D341Med (cell line): Measurements from ENCODE around the gene TMEM266.
A peak's percentile ranks its signal among the peaks of the same experiment; 100 is the strongest.

Source experiments
- DNase-seq: peaks from one replicate; pipeline ENCODE4 v3.0.0; 2012; ENCODE audit warnings: low spot score

The TMEM266 gene

DNA sequence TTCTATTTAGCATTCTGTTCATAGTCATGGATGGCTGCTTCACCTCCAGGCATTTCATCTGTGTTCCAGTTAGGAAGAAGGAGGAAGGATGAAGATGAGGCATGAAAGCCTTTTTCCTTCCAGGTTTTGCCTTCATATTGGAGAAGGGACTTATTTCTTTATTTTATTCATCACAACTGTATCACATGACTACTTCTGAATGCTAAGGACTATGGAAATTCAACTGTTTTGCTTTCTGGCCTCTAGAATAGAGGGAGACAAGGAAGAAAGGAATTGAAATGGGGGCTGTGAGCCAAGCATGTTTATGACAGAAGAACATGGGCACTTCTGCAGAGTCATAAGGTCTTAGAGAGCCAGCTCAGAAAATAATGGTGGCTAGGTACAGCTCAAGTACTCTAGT is 10.4 kb downstream of the TMEM266 start:
- no peak for DNase-seq

DNA sequence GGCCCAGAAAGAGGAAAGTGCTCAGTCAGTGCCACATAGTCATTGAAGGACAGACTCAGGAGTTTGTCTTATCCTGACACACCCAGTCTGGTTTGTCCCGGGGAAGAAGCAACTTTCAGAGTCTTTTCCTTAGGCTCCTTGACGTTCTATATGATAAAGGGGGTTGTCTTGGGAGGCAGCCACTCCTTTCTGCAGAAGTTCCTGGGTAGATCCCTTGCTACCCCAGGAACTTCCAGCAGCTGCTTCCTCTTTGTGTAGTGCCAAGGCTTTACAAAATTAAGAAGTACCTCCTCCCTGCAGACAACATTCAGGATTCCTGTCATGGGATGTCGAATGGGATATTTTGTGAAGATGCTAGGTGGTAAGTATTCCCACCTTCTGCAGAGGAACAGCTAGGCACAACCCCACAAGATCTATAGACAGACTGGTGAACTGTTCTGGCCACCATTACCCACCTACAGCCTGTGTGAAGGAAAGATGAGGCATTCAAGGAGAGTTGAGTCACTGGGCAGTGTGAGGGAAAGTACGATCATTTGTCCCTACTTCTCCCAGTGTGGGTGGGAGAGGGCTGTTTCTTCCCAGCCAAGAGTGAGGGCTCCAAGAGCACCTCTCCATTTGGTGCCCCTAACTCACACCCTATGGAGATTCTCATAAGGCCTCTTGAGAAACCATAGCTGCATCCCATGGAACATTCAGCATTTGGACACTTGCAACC is 11.3 kb downstream of the TMEM266 start:
- no peak for DNase-seq

DNA sequence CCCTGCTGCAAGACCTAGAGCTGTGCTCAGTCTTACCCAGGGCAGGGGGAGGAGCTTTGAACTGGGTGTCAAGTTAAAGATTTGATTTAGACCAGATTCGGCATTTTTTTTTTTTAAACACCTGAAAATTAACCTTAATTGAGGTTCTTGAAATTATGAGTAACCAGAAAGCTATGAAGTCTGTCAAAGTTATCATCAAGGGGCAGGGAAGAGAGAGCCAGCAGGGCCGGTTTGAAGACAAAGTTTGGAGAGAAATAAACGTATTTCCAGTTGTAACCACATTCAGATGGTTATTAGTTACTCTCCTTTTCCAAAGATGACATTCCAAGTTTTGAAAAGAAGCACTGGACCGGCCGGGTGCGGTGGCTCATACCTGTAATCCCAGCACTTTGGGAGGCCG is 12.0 kb downstream of the TMEM266 start:
- no peak for DNase-seq

DNA sequence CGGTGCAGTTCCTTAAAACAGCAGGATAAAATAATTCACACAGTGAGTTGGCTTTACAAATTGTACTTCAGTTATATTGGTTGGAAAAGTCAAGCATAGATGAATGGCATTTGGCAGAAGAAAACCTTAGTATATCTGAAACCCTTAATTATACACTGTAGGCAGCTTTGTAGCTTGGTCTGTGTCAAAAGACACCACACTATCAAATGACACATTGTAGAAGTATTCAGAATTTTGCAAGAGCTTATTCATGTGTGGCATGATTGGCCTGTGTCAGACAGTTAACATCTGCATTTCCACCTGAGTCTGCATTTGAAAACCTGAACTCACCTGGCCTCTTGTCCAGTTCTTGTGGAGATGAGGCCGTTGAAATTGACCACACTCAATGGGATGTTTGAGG is 13.8 kb downstream of the TMEM266 start:
- DNase-seq = no peak

DNA sequence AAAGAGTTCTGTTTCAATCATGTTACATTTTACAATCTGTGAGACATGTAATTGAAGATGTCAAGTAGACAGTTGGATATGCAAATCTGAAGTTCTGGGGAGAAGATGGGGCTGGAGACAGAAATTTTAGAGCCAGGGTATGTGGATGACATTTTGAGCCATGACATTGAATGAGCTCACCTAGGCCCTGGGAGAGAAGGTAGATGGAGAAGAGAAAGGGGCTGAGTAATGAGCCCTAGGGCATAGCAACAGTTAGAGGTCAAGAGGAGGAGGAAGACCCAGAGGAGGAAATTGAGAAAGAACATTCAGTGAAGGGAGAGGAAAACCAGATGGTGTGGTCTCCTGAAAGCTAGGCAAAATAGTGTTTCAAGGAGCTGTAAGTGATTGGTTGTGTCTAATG is 15.3 kb downstream of the TMEM266 start:
- no peak for DNase-seq

DNA sequence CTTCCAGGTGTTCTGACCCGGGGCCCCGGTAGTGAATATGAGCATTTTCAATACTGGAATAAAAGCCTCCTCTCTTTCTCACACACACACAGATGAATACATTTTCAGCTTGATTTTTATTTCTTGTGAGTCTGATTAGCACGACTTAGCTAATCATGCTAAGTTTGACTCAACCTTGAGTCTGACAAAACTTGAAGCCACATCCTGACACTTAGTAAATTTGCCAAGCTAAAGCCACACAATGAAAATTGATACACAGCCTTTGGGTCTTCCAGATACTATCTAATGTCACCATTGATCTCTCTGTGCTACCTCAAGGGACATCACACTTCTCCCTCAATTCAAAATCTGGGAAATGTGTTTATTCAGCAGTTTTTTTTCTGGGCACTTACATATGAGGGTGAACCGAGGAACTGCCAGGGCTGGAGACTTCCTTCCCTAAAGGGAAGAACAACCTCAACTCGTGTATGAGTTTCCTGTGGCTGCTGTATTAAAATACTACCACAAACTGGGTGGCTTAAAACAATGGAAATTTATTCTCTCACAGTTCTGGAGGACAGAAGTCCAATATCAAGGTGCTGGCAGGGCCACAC is 18.6 kb downstream of the TMEM266 start:
- no peak for DNase-seq

DNA sequence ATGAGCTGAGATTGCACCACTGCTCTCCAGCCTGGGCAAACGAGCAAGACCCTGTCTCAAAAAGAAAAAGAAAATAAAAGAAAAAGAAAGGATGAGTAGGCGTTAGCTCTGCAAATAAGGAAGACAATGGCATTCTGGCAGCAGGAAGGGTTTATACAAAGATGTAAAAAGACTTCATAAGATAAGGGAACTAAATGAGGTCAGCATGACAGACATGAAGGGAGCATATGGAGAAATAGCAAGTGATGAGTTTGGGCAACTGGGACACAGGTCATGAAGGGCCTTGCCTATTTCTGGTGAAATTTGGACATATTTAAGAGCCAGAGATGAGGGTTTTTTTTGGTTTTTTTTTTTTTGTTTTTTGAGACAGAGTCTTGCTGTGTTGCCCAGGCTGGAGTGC is 24.5 kb downstream of the TMEM266 start:
- DNase-seq = no peak

DNA sequence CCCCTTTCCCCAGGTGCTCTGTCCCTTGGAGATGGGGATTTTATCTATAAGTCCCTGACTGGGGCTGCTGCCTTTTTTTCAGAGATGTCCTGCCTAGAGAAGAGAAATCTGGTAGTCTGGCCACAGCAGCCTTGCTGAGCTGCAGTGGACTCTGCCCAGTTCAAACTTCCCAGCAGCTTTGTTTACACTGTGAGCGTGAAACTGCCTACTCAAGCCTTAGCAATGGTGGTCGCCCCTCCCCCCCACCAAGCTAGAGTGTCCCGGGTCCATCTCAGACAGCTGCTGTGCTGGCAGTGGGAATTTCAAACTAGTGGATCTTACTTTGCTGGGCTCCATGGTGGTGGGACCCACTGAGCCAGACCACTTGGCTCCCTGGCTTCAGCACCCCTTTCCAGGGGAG is 38.9 kb downstream of the TMEM266 start:
- no peak for DNase-seq

DNA sequence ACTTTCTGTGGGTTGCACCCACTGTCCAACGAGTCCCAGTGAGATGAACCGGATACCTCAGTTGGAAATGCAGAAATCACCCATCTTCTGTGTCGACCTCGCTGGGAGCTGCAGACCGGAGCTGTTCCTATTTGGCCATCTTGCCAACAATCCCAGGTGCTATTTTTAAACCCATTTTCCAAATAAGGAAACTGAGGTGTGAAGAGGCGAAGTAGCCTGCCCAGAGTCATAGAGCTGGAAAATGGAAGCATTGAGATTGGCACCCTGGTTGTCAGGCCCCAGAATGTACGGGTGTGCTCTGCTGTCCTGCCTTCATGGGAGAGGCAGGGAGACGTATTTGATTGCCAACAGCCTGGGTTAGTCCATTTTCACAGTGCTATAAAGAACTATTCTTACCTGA is 39.6 kb downstream of the TMEM266 start:
- DNase-seq = no peak

DNA sequence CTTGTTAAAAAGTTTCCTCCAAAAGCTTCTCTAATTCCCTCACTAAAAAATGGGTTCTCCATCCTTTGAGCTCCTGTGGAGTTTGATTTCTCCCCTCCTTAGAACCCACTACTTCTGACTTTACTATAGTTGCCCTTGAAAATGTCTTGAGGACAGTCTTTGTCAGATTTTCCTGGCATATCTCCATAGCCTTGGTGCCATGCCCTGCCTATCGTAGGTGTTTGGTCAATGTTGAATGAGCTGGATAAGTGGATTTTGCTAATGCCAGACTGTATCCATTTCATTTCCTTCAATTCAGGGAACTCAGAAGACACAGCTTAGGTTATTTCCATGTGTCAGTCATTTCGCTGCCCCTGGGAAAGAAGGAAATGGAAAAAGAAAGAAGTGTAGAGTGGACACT is 40.6 kb downstream of the TMEM266 start:
- DNase-seq = no peak

DNA sequence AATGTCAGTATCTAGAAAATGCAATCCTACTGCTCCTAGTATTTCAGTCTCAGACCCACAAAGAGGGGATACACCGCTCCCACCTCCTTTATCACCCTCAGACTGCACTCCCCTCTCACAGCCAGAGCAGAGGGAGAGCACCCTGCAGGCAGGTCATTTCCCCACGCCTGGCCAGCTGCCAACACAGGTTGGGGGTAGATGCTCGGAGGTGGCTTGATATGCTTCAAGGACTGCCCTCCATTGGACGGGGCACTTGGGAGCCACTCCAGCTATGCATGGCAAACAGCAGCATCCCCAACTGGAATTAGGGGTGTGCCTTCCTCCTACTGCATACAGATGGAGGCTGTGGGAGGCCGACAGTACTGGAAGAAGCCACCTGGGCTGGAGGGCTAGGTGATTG is 41.9 kb downstream of the TMEM266 start:
- DNase-seq = no peak

DNA sequence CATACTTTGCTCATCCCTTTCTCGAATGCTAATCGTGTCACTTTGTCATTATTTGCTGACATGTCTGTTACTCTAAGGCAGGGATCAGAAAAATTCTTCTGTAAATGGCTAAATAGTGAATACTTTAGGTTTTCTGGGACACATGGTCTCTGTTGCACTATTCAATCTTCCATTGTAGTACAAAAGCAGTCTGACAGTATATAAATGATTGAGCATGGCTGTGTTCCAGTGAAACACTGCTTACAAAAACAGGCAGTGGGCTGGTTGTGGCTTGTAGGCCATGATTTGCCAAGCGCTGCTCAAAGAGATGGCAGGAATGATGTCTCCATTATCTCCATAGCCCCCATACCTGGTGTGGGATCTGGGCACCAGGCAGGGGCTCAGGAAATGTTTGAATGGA is 45.6 kb downstream of the TMEM266 start:
- DNase-seq = no peak

DNA sequence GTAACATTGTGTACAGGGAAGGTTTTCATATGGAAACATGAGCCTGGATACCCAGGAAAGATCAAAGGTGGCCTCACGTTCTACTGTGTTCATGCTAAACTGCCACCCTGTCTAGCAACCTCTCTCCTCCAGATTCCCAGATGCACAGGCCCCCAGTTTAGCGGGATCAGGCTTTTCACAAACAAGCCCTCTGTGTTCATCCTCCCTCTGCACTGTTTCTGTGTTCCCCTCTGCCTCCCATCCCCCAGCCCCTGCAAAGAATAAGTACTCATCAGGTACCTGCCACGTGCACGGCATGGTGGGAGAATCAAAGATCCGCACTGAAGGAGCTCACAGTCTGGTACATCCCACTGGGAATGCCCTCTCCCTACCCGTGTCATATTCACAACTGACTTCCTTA is 46.1 kb downstream of the TMEM266 start:
- no peak for DNase-seq

DNA sequence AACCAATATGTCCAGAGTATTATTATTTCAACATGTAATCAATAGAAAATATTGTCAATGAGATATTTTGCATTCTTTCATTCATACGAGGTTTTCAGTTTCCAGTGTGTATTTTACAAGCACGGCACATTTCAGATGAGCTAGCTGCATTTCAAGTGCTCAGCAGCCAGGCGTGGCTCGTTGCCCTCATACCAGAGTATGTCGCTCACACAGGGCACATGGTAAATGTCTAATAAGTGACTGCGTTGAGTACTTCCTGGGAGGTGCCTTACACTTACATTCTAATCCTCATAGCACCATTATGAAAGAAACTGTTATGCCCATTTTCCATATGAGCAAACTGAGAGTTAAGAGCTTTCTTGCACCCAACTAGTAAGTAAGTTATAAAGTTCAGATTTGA is 47.4 kb downstream of the TMEM266 start:
- DNase-seq = no peak

DNA sequence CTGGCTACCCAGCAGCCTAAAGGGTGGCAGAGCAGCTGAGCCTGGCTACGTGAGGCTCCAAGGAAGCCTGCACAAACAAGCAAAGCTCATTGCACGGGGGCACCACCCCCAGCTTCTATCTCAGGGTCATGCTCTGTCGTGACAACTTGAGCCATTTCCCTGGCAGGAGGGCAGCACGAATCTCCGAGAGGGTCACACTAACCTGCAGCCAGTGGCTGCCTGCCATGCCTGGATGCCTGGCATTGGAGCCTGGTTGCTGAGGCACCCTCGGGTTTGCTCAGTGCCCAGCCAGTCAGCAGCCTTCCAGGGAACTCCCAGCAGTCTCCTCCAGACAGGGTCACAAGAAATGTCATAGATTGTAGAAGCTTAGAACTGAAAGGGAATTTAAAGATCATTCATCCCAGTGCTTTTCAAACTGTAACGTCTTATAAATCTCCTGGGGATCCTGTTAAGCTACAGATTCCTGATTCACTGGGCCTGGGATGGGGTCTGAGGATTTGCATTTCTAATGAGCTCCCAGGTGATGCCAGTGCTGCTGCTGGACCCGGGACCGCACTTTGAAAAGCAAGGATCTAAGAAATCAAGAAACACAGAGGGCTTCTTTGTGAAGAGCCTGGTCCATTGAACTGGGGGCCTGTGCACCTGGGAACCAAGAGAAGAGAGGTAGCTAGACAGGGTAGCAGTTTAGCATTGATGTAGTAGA is 48.4 kb downstream of the TMEM266 start:
- DNase-seq = peak; percentile 45

DNA sequence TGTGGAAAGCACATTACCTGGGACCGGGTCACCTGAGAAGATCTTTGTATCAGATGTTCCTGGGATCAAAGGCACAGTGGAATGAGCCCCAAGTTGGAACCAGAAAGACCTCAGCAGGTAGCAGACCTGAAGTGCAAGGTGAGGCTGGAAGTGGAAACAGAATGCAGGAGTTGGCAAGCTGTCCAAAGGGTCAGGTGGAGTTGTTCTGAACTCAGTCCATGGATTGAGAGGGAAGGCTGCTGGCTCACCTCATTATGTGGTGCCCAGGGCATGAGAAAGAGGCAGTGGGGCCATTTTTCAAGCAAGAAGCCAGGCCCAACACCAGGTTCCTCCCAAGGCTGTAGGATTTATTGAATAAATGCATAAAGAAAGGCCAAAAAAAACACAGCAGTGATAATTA is 49.3 kb downstream of the TMEM266 start:
- DNase-seq = no peak

DNA sequence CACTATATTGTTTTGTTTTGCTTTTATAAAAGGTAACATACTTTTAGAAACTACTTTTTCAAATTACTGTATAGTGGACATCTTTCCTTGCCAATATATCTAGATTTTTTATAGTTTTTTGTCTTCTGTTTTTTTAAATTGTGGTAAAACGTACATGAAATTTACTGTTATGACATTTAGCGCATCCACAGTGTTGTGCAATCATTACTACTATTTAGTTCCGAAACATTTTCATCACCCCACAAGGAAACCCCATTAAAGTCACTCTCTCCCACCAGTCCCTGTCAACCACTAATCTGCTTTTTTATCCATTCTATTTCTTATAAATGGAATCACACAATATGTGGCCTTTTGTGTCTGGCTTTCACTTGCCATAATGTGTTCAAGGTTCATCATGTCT is 54.8 kb downstream of the TMEM266 start:
- DNase-seq = no peak

DNA sequence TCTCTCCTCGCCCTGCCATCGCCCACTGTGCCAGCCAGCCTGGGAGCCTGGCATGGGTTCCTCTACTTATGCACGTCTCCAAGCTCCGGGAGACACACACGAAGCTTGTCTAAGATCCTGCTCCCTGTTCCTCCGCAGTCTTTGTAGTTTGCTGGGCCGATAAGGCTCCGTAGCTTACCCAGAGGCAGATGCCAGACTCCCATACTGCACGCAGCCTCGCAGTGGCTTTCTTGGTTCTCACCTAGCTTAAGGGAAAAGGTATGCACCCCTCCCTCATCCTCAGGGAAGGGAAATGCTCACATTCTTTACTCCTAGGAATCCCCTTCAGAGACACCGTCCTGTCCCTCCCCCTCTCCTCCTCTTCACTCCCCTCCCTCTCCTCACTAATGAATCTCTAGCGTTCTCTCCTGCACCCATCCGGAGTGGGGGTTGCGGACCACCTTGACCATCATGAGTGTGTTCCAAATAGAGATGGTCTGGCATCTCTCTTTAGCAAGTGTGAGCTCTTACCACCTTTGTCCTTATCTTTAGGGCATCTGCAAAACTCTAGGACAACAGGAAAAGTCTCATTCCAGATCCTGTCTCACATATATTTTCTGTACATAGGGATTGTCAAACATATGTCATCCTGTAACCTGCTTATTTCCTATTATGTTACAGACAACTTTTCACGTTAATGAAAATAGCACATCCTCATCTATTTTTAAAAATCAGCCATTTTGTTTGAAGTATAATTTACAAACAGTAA is 56.5 kb downstream of the TMEM266 start:
- no peak for DNase-seq

DNA sequence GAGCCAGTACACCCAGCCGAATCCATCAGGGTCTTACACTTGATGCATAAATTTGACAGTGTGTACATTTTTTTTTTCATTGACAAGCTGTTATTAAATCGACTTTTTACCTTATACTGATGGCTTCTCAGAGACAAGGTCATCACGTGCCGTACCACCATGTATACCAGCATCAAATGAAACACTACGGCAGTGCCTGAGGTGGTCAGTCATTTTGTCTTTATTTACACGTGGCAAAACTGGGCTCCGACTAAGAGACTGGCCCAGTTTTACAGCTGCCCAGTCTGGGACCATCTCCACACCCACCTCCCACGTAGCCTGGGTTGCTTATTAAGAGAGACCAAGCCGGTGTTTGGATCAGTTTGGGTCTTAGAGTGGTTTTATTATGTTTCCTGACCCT is 57.4 kb downstream of the TMEM266 start:
- DNase-seq = no peak

DNA sequence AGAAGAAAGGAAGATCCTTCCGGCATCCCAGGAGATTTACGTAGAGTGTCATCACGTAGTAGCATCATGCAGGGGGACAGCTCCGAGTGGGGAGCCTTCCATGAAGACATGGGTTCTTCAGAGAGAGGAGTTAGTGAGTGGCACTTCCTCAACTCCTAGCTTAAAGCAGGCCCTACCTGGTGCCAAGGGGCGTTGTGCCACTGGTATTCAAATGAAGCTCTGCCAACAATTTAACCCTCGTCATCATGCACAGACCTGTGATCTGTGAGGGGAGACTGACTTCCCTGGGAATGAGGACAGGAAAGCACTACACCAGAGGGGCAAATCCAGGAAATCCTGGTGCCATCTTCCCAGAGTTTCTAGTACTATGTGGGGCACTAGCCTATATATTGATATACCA is 59.0 kb downstream of the TMEM266 start:
- DNase-seq = no peak

DNA sequence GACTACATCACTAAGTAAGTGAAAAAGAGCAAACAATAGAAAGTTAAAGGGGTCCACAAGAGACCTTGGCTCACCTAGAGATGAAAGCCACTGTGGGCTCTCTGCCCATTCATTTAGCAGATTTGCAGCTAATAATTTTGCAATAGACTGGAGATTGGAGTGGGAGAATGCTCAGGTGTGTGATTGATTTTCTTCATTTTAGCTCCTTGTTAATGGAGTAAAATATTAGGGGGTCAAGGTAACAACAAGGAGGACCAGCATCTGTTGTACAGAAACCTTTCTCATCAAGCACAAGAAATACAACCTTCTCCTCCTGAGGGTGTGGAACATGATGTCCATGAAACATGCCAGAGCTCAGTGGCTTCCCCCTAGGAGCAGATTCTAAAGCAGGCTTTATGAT is 63.2 kb downstream of the TMEM266 start:
- no peak for DNase-seq

DNA sequence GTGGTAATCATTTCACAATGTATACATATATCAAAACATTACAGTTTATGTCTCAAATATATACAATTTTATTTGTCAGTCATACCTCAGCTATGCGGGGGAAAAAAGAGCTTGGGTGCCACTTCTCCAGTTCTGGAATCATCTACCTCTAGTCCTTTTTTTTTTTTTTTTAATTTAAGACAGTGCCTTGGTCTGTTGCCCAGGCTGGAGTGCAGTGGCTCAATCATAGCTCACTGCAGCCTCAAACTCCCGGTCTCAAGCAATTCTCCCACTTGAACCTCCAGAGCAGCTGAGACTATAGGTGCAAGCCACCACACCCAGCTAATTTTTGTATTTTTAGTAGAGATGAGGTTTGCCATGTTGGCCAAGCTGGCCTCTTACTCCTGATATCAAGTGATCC is 67.4 kb downstream of the TMEM266 start:
- DNase-seq = no peak

DNA sequence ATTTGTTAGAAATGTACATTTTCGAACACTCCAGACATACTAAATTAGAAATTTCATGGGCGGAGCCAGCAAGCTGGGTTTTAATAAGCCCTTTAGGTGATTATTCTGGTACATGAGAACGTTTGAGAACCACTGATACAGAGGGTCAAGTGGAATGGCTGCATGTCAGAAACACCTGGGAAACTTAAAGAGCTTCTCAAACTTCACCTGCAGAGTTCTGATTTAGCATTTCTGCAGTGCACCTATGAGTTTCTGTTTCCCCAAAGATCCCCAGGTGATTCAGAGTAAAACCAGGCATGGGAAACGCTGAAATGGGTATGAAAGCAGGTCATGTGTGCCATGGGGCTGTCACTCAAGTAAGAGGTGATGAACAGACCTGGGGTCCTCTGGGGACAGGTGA is 68.1 kb downstream of the TMEM266 start:
- DNase-seq = no peak
